GM18508 (cell line): ENCODE results near the gene BRAT1.
"Not testable (repeated sequence)": the region's sequence is repeated elsewhere in the genome, so short reads cannot be mapped to it uniquely, and the experiment has no call there.

Experiments
- ATAC-seq: cut with Tn5 transposase; IDR thresholded peaks from one replicate; pipeline ENCODE4 v1.9.1; 2021; ENCODE audit warnings: moderate number of reproducible peaks; ENCODE audit not compliant: insufficient read depth, unreplicated experiment

The BRAT1 gene

GRCh38 chr7:2555121-2556052 is at the start of gene BRAT1:
TSS of gene BRAT1 (minus strand) at chr7:2555524. CDS start at chr7:2554431, 1,093 bp downstream.
- ATAC-seq = peak; percentile 42

- ATAC-seq = no peak
Observed at GRCh38 chr7:2604608-2605174, 49.4 kb upstream of the BRAT1 start.

GRCh38 chr7:2603044-2603965 is 48.0 kb upstream of the BRAT1 start:
- no peak for ATAC-seq

- no peak for ATAC-seq
Observed at GRCh38 chr7:2602406-2603043, 47.2 kb upstream of the BRAT1 start.

- ATAC-seq = no peak
Observed at GRCh38 chr7:2601907-2602306, 46.6 kb upstream of the BRAT1 start.

GRCh38 chr7:2601065-2601464 is 45.7 kb upstream of the BRAT1 start:
- no peak for ATAC-seq

GRCh38 chr7:2598154-2598823 is 43.0 kb upstream of the BRAT1 start:
- no peak for ATAC-seq

GRCh38 chr7:2597273-2597640 is 41.9 kb upstream of the BRAT1 start:
- no peak for ATAC-seq

GRCh38 chr7:2596464-2597272 is 41.3 kb upstream of the BRAT1 start:
- no peak for ATAC-seq

- ATAC-seq = no peak
Observed at GRCh38 chr7:2595258-2595860, 40.0 kb upstream of the BRAT1 start.

GRCh38 chr7:2594599-2594998 is 39.3 kb upstream of the BRAT1 start:
- ATAC-seq = no peak

GRCh38 chr7:2593036-2593727 is 37.9 kb upstream of the BRAT1 start:
- ATAC-seq = no peak

- ATAC-seq = no peak
Observed at GRCh38 chr7:2592375-2592865, 37.1 kb upstream of the BRAT1 start.

- not testable (repeated sequence) for ATAC-seq
Observed at GRCh38 chr7:2589941-2590340, 34.6 kb upstream of the BRAT1 start.

- no peak for ATAC-seq
Observed at GRCh38 chr7:2589341-2589740, 34.0 kb upstream of the BRAT1 start.

GRCh38 chr7:2587778-2588177 is 32.5 kb upstream of the BRAT1 start:
- ATAC-seq = no peak

GRCh38 chr7:2587134-2587533 is 31.8 kb upstream of the BRAT1 start:
- ATAC-seq = no peak
